ENCODE data around the gene FAM216A.

GRCh38 chr12:110536834-110537604 lies 68.4 kb downstream of the FAM216A start:
- TF ChIP-seq RAD21 (IDR thresholded peaks at IDR 0.05) (no peak), GABPA (IDR thresholded peaks at IDR 0.05 in 1 of 2, conservative IDR thresholded peaks at IDR 0.05 in 1 of 2) (no peak), FOXA1 (IDR thresholded peaks at IDR 0.05) (no peak), REST (IDR thresholded peaks at IDR 0.05) (no peak)
- TF ChIP-seq, protein P1, sequence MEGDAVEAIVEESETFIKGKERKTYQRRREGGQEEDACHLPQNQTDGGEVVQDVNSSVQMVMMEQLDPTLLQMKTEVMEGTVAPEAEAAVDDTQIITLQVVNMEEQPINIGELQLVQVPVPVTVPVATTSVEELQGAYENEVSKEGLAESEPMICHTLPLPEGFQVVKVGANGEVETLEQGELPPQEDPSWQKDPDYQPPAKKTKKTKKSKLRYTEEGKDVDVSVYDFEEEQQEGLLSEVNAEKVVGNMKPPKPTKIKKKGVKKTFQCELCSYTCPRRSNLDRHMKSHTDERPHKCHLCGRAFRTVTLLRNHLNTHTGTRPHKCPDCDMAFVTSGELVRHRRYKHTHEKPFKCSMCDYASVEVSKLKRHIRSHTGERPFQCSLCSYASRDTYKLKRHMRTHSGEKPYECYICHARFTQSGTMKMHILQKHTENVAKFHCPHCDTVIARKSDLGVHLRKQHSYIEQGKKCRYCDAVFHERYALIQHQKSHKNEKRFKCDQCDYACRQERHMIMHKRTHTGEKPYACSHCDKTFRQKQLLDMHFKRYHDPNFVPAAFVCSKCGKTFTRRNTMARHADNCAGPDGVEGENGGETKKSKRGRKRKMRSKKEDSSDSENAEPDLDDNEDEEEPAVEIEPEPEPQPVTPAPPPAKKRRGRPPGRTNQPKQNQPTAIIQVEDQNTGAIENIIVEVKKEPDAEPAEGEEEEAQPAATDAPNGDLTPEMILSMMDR (IDR thresholded peaks at IDR 0.05; ENCODE audit: low read depth, low read length, missing input control): no peak
- TF ChIP-seq, protein P2, sequence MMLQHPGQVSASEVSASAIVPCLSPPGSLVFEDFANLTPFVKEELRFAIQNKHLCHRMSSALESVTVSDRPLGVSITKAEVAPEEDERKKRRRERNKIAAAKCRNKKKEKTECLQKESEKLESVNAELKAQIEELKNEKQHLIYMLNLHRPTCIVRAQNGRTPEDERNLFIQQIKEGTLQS (IDR thresholded peaks at IDR 0.05): peak; percentile 66
